Sigmoid colon (tissue), 7 donors: ENCODE results near the gene EIF3L. TPM values are rescaled to one million over a fixed set of nuclear protein-coding genes. Genes with fewer than 3 reads are reported as not detected.
A peak's percentile ranks its signal among the peaks of the same experiment; 100 is the strongest.

ENCODE experiments used
- DNase-seq: peaks from one replicate; pipeline ENCODE4 v3.0.0-alpha.2; 2019
- H3K27ac ChIP-seq, 4 donors: fragments of 200-600 bp; sonication (generic); one replicate each; pipeline ENCODE4 v1.5.1; 2016 to 2019; ENCODE audit warnings: mild to moderate bottlenecking in 1 of 4
- H3K27me3 ChIP-seq, 3 donors: fragments of 200-600 bp; sonication (generic); one replicate each; pipeline ENCODE4 v1.5.1; 2019; ENCODE audit warnings: mild to moderate bottlenecking in 1 of 3
- H3K36me3 ChIP-seq, 4 donors: fragments of 200-600 bp; sonication (generic); one replicate each; pipeline ENCODE4 v1.5.1; 2016 to 2019
- H3K4me1 ChIP-seq, 4 donors: fragments of 200-600 bp; sonication (generic); one replicate each; pipeline ENCODE4 v1.5.1; 2017 to 2019
- H3K4me3 ChIP-seq, 4 donors: fragments of 200-600 bp; sonication (generic); one replicate each; pipeline ENCODE4 v1.5.1; 2017 to 2019; ENCODE audit warnings: mild to moderate bottlenecking in 2 of 4, moderate library complexity in 1 of 4
- H3K9me3 ChIP-seq, 4 donors: fragments of 200-600 bp in 3 of 4; sonication (generic) in 3 of 4; one replicate each; pipeline versions ENCODE4 v1.5.1 to v1.6.1; 2013 to 2019
- EP300 ChIP-seq, 4 donors: sonication (generic); formaldehyde crosslinking; IDR thresholded peaks; one replicate each; pipeline ENCODE4 v1.6.1; 2017; ENCODE audit warnings: antibody characterized with exemption in 4 of 4
- POLR2A ChIP-seq, 2 donors: fragments of 450-650 bp; IDR thresholded peaks; one replicate each; pipeline ENCODE4 v1.6.1; 2016; ENCODE audit warnings: antibody characterized with exemption in 2 of 2, mild to moderate bottlenecking in 2 of 2, moderate library complexity in 2 of 2
- POLR2AphosphoS5 ChIP-seq, 4 donors: sonication (generic); formaldehyde crosslinking; IDR thresholded peaks; one replicate each; pipeline ENCODE4 v1.6.1; 2017; ENCODE audit warnings: antibody characterized with exemption in 4 of 4
- WGBS, 2 donors: extraction: QIAGEN DNeasy Blood & Tissue Kit; methylation state at CpG; one replicate each; pipeline ENCODE4 v1.1.7; 2013; 5-methylcytosine and 5-hydroxymethylcytosine counted together
- intact Hi-C: fragments of 100-400 bp; cut with DNase I; formaldehyde crosslinking; loops from one replicate; pipeline ENCODE4 v1.15.1; 2023
- polyA plus RNA-seq, 3 donors: library from polyadenylated mRNA; stranded (reverse); fragments of 200-250 nt; gene quantifications; one replicate each; pipeline ENCODE4 v1.2.3, GENCODE V29; 2013
- total RNA-seq, 4 donors: library from RNA; depleted of rRNA; stranded (reverse); fragments of >200 nt; gene quantifications; one replicate each; pipeline ENCODE4 v1.1.0, GENCODE V29; 2016
- TF ChIP-seq, protein P1 (sequence below), 4 experiments: fragments of 450-650 bp in 3 of 4; fragments of 200-600 bp in 1 of 4; IDR thresholded peaks; one replicate each; pipeline ENCODE4 v1.5.1; 2016 to 2019; ENCODE audit warnings: antibody characterized with exemption in 4 of 4, mild to moderate bottlenecking in 3 of 4, moderate library complexity in 2 of 4
- donor health status: healthy with polysubstance abuse.
- donor health status: Bipolar disorder and iron deficiency.
- donor health status: healthy.

The EIF3L gene
- total and polyA plus RNA-seq, 7 donors, result 198 to 628 (median 366) TPM

DNA sequence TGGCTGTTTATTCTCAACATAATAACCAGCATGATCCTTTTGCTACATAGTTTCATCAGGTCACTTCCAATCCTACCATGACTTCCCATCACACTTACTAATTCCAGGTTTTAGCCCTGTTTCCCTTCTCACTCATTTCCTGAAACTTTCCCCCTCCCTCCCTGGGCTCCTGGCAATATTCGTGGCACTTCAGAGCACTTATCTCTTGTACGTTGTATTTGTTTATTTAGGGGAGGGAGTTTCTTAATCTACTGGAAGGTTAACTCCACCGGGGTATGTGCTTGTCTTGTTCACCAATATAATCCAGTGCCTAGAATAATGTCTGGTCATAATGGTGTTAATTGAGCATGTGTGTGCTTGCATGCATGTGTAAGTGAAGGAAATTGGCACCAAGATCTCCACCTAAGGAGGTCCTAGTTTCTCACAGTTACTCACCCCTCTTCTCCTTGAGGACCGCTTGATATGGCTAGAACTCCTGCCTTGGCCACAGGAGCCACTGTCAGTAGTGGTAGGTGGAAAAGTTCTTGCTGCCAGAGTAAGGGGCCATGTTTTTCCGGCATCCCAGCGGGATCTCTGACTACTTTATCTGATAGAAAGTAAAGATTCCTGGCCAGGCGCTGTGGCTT, 11.7 kb downstream of the EIF3L start:
- H3K36me3 ChIP-seq, result peaks cover 23 to 100% (median 69%) of the 10 kb centered on the region in 4 donors
- DNase-seq, result no peak
- no peaks in the 10 kb centered on the region for H3K9me3 ChIP-seq
- TF ChIP-seq, protein P1, sequence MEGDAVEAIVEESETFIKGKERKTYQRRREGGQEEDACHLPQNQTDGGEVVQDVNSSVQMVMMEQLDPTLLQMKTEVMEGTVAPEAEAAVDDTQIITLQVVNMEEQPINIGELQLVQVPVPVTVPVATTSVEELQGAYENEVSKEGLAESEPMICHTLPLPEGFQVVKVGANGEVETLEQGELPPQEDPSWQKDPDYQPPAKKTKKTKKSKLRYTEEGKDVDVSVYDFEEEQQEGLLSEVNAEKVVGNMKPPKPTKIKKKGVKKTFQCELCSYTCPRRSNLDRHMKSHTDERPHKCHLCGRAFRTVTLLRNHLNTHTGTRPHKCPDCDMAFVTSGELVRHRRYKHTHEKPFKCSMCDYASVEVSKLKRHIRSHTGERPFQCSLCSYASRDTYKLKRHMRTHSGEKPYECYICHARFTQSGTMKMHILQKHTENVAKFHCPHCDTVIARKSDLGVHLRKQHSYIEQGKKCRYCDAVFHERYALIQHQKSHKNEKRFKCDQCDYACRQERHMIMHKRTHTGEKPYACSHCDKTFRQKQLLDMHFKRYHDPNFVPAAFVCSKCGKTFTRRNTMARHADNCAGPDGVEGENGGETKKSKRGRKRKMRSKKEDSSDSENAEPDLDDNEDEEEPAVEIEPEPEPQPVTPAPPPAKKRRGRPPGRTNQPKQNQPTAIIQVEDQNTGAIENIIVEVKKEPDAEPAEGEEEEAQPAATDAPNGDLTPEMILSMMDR (IDR thresholded peaks at IDR 0.05), result no peak
- TF ChIP-seq POLR2A (IDR thresholded peaks at IDR 0.05), result no peak
- TF ChIP-seq POLR2AphosphoS5 (IDR thresholded peaks at IDR 0.05), result no peak
- no peak for TF ChIP-seq EP300 (IDR thresholded peaks at IDR 0.05)
- intact Hi-C loops, result loop anchor here (5.0 kb wide), 1 partner anchor 106 kb away; no protein-coding TSS in a partner anchor
- 60 to 81% methylated on average over 7 of the region's 7 CpGs for WGBS, 2 donors
- H3K4me3 ChIP-seq, result no peak overlapping the region
- no peaks in the 10 kb centered on the region for H3K27me3 ChIP-seq
- H3K4me1 ChIP-seq, result peaks cover 0 to 23% (median 10%) of the 10 kb centered on the region in 4 donors
- peak overlapping the region in 1 of 4 donors; percentile 74 for H3K27ac ChIP-seq

GRCh38 chr22:37862570-37863325, 13.5 kb downstream of the EIF3L start:
- WGBS, 2 donors, result 84 to 86% methylated on average over 7 of the region's 7 CpGs
- TF ChIP-seq POLR2AphosphoS5 (IDR thresholded peaks at IDR 0.05) (peak in 1 of 4 donors; percentile 22), EP300 (IDR thresholded peaks at IDR 0.05) (no peak)
- peaks cover 31 to 98% (median 61%) of the 10 kb centered on the region in 4 donors for H3K36me3 ChIP-seq
- H3K4me3 ChIP-seq, result no peak overlapping the region
- no peaks in the 10 kb centered on the region for H3K27me3 ChIP-seq
- peaks cover 0 to 23% (median 10%) of the 10 kb centered on the region in 4 donors for H3K4me1 ChIP-seq
- no peaks in the 10 kb centered on the region for H3K9me3 ChIP-seq
- intact Hi-C loops, result loop anchor here (1.0 to 5.0 kb wide), 2 partner anchors 44 to 105 kb away; no protein-coding TSS in a partner anchor
- H3K27ac ChIP-seq, result peak overlapping the region in 3 of 4 donors; percentile 46 to 74 (median 65)
- no peak for DNase-seq

DNA sequence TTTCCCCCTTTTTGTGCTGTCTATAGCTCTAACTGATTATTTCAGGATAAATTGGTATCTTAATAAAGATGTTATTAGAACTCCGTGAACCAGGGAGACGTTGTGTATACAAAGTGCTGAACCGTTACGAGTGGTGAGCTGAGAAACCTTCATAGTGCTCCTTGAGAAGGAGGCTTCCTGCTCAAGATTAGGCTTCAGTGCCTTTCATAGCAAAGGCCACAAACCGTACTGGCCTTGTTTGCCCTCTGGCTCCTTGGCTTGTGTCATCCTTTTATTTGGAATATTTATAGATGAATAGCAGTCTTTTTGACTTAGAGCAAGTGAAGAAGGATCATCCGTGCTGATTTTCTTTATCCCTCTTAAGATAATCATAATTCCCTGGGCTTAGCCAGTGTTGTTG, 16.3 kb downstream of the EIF3L start:
- peaks cover 0 to 23% (median 10%) of the 10 kb centered on the region in 4 donors for H3K4me1 ChIP-seq
- intact Hi-C loops, result no loop called here
- WGBS, 2 donors, result 87 to 92% methylated on average over 6 of the region's 6 CpGs
- no peak overlapping the region for H3K4me3 ChIP-seq
- H3K27ac ChIP-seq, result no peak overlapping the region
- H3K36me3 ChIP-seq, result peaks cover 39 to 90% (median 50%) of the 10 kb centered on the region in 4 donors
- no peaks in the 10 kb centered on the region for H3K27me3 ChIP-seq
- no peak for DNase-seq
- TF ChIP-seq, protein P1 (IDR thresholded peaks at IDR 0.05), result no peak
- TF ChIP-seq POLR2A (IDR thresholded peaks at IDR 0.05) (no peak), EP300 (IDR thresholded peaks at IDR 0.05) (no peak)
- no peaks in the 10 kb centered on the region for H3K9me3 ChIP-seq

DNA sequence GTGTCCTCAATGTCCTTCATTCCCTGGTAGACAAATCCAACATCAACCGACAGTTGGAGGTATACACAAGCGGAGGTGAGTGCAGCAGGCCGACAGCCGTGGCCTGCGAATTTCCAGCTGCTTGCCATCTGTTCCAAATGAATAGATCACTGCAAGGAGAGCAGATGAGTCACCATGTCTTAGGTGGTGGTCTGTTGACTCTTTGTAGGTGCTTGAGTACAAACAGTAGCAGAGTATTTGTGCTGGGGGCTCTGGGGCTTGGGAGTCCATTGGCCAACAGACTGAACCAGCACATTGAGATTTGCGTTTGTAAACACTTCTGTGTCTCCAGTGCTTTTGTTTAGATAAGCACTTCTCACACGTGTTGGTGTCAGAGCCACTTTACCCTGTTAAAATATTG, 21.1 kb downstream of the EIF3L start:
- DNase-seq, result no peak
- no peaks in the 10 kb centered on the region for H3K27me3 ChIP-seq
- no peaks in the 10 kb centered on the region for H3K4me1 ChIP-seq
- 77 to 80% methylated on average over 7 of the region's 7 CpGs for WGBS, 2 donors
- TF ChIP-seq EP300 (IDR thresholded peaks at IDR 0.05) (no peak), POLR2AphosphoS5 (IDR thresholded peaks at IDR 0.05) (no peak), POLR2A (IDR thresholded peaks at IDR 0.05) (no peak)
- TF ChIP-seq, protein P1 (IDR thresholded peaks at IDR 0.05), result no peak
- intact Hi-C loops, result no loop called here
- H3K36me3 ChIP-seq, result peaks cover 37 to 90% (median 62%) of the 10 kb centered on the region in 4 donors
- no peak overlapping the region for H3K27ac ChIP-seq
- no peak overlapping the region for H3K4me3 ChIP-seq
- H3K9me3 ChIP-seq, result no peaks in the 10 kb centered on the region
